Ovary (tissue), 9 donors: Measurements from ENCODE around the gene NAA10. TPM values are rescaled to one million over a fixed set of nuclear protein-coding genes. Genes with fewer than 3 reads are reported as not detected.

ENCODE experiments used
- DNase-seq, 5 donors: peaks; one replicate each; pipeline ENCODE4 v3.0.0-alpha.2; 2019 to 2020
- H3K27ac ChIP-seq, 2 donors: fragments of 200-600 bp; one replicate each; pipeline versions ENCODE4 v1.5.1 to v1.8.0; 2019 to 2022
- H3K27me3 ChIP-seq: fragments of 200-600 bp; one replicate; pipeline ENCODE4 v1.8.0; 2022
- H3K36me3 ChIP-seq: fragments of 200-600 bp; sonication (generic); one replicate; pipeline ENCODE4 v1.5.1; 2019
- H3K4me1 ChIP-seq: one replicate; pipeline ENCODE4 v1.8.1; 2013; ENCODE audit warnings: mild to moderate bottlenecking, moderate library complexity; ENCODE audit not compliant: insufficient read depth
- H3K4me3 ChIP-seq: fragments of 200-600 bp; sonication (generic); one replicate; pipeline ENCODE4 v1.5.1; 2017
- H3K9me3 ChIP-seq, 2 donors: fragments of 200-600 bp in 1 of 2; sonication (generic) in 1 of 2; one replicate each; pipeline versions ENCODE4 v1.5.1 to v1.8.1; 2013 to 2019; ENCODE audit warnings: mild to moderate bottlenecking in 1 of 2, moderate library complexity in 1 of 2
- EP300 ChIP-seq: sonication (generic); formaldehyde crosslinking; IDR thresholded peaks from one replicate; pipeline ENCODE4 v1.6.1; 2017; ENCODE audit warnings: antibody characterized with exemption
- POLR2A ChIP-seq: fragments of 450-650 bp; IDR thresholded peaks from one replicate; pipeline ENCODE4 v1.6.1; 2017; ENCODE audit warnings: antibody characterized with exemption, mild to moderate bottlenecking, moderate library complexity
- WGBS, 3 donors: extraction: QIAGEN DNeasy Blood & Tissue Kit in 1 of 3; methylation state at CpG; one replicate each; pipeline versions ENCODE4 v1.1.5 to v1.1.7; 2013 to 2017; 5-methylcytosine and 5-hydroxymethylcytosine counted together
- intact Hi-C, 4 donors: fragments of 100-400 bp; cut with DNase I; formaldehyde crosslinking; loops; one replicate each; pipeline versions ENCODE4 v1.11.0 to v1.15.1; 2022 to 2023
- polyA plus RNA-seq, 2 donors: library from polyadenylated mRNA; stranded (reverse); fragments of 200-250 nt in 1 of 2; fragments of 350-450 nt in 1 of 2; fragmentation: Illumina TruSeq in 1 of 2; extraction: RNeasy Lipid Tissue Mini Kit (QIAGEN cat#74804) in 1 of 2; gene quantifications; one replicate each; pipeline ENCODE4 v1.2.3, GENCODE V29; 2013 to 2014
- total RNA-seq, 7 donors: library from RNA; depleted of rRNA in 2 of 7; stranded (reverse); fragments of >200 nt in 2 of 7; fragmentation: NEBNext Ultra II Directional in 3 of 7; extraction: Animal tissue kit (Norgen Biotek cat#: 25700) in 3 of 7; gene quantifications; one replicate each; pipeline versions ENCODE4 v1.1.0 to v1.2.4, GENCODE V29; 2016 to 2023
- TF ChIP-seq, protein P1 (sequence below), 3 donors: fragments of 450-650 bp in 2 of 3; fragments of 200-600 bp in 1 of 3; IDR thresholded peaks; one replicate each; pipeline versions ENCODE4 v1.5.1 to v1.8.0; 2016 to 2022; ENCODE audit warnings: antibody characterized with exemption in 3 of 3, mild to moderate bottlenecking in 1 of 3
- donor health status: DM: no; HTN: no; CAD: no; lungs with moderate emphysema.
- donor health status: DM: no; HTN: no; CAD: no.
- donor health status: Bipolar disorder and iron deficiency.
- donor health status: DM: yes; HTN: yes; CAD: no.
- donor health status: DM: no; HTN: no; CAD: no.
- donor health status: DM: yes; HTN: yes; CAD: no.

The NAA10 gene
- total and polyA plus RNA-seq, 9 donors: 36.7 to 95.5 (median 64.9) TPM

DNA sequence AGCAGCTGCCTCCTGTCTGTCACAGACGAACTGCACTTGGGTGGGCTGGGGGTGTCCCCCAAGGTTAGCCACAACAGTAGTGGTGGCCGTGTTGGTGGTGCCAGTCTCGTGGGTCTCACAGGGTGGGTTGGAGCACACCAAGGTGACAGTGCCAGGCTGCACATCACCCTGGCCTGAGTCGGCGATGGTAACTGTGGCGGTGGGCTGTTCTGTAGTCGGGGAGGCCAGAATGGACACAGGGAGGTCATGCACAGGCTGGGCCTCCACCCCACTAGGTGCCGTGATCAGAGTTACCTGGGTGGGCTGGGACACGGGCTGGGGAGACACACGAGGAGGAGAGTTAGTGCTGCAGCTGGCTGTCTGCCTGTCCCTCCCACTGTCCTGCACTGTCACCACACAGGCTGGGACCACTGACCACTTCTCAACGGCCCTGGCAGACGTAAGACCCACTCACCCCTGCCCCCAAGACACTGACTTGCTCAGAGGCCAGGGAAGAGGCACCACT lies 20.4 kb upstream of the NAA10 start:
- intact Hi-C loops: loop anchor here in 2 of 4 donors (5.0 to 10.0 kb wide), 2 partner anchors 188 to 410 kb away; no protein-coding TSS in a partner anchor
- H3K4me3 ChIP-seq: no peak overlapping the region
- no peak for DNase-seq
- H3K27me3 ChIP-seq: no peaks in the 10 kb centered on the region
- no peak for TF ChIP-seq POLR2A
- no peak for TF ChIP-seq EP300
- TF ChIP-seq, protein P1, sequence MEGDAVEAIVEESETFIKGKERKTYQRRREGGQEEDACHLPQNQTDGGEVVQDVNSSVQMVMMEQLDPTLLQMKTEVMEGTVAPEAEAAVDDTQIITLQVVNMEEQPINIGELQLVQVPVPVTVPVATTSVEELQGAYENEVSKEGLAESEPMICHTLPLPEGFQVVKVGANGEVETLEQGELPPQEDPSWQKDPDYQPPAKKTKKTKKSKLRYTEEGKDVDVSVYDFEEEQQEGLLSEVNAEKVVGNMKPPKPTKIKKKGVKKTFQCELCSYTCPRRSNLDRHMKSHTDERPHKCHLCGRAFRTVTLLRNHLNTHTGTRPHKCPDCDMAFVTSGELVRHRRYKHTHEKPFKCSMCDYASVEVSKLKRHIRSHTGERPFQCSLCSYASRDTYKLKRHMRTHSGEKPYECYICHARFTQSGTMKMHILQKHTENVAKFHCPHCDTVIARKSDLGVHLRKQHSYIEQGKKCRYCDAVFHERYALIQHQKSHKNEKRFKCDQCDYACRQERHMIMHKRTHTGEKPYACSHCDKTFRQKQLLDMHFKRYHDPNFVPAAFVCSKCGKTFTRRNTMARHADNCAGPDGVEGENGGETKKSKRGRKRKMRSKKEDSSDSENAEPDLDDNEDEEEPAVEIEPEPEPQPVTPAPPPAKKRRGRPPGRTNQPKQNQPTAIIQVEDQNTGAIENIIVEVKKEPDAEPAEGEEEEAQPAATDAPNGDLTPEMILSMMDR (IDR thresholded peaks at IDR 0.05): no peak
- H3K4me1 ChIP-seq: no peaks in the 10 kb centered on the region
- H3K9me3 ChIP-seq: no peaks in the 10 kb centered on the region
- no peak overlapping the region for H3K27ac ChIP-seq
- 72 to 79% (median 79%) methylated on average over 11 to 12 of the region's 12 CpGs for WGBS, 3 donors
- no peaks in the 10 kb centered on the region for H3K36me3 ChIP-seq

DNA sequence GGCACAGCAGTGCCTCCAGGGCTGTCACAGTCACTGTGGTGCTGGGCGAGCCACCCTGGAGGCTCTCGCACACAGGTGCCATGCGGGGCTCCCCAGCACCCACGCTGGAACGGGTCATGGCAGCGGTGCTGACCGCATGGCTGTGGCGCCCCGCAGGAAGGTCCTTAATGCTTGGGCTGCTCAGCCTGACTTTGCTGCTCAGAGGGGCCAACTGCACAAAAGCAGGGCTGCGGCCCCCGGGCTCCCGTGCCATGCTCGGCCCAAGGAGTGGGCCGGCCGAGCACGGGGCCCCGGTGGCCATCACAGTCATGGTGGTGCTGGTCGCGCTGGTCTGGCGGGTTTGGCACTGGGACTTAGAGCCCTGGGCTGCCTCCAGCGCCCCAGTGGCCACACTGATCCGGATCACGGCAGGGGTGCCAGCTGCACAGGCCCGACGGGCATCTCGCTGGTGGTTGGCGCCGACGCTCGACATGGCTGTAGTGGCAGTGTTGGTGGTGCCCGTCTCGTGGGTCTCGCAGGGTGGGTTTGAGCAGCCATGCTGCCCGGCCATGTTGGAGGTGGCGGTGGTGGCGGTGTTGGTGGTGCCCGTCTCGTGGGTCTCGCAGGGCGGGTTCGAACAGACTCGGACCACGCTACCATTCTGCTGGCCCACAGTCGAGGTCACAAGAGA lies 19.9 kb upstream of the NAA10 start:
- Histone ChIP-seq H3K27ac (no peak overlapping the region), H3K36me3 (no peaks in the 10 kb centered on the region), H3K4me1 (no peaks in the 10 kb centered on the region), H3K9me3 (no peaks in the 10 kb centered on the region), H3K4me3 (no peak overlapping the region), H3K27me3 (no peaks in the 10 kb centered on the region)
- WGBS, 3 donors: 91 to 95% (median 92%) methylated on average over 34 to 44 of the region's 44 CpGs
- TF ChIP-seq POLR2A (no peak), EP300 (no peak)
- TF ChIP-seq, protein P1 (IDR thresholded peaks at IDR 0.05): no peak
- no peak for DNase-seq
- intact Hi-C loops: loop anchor here (5.0 to 10.0 kb wide), 3 partner anchors 187 to 410 kb away; partner anchors contain the start of gene PLXNB3 (in 1 of the 4)

DNA sequence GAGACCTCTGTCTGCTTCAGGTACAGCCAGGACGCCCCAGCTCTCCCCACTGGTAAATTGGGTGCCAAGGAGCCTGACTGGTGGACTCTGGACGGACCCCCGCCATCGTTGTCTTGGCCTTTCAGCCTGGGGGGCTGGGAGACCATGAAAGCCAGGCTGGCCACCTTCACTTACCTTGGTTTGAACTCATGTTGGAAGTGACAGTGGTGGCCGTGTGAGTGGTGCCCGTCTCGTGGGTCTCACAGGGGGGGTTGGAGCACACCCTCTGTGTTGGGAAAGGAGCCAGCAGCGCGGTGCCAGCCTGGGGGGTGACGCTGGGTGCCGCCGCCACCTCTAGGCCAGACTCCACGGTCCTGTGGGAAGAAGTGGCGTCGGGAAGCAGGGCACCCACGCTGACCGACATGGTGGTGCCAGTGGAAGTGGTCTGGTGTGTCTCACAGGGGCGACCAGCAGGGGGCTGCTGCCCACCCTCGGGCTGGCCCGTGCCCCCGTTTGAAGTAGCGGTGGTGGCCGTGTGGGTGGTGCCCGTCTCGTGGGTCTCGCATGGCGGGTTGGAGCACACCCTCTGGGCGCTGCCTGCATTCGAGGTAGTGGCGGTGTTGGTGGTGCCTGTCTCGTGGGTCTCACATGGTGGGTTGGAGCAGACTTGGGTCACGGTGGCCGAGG lies 19.2 kb upstream of the NAA10 start:
- DNase-seq: no peak
- H3K27me3 ChIP-seq: no peaks in the 10 kb centered on the region
- H3K4me1 ChIP-seq: no peaks in the 10 kb centered on the region
- TF ChIP-seq, protein P1 (IDR thresholded peaks at IDR 0.05): no peak
- no peak for TF ChIP-seq EP300
- no peak for TF ChIP-seq POLR2A
- H3K36me3 ChIP-seq: no peaks in the 10 kb centered on the region
- 82 to 86% (median 83%) methylated on average over 33 of the region's 33 CpGs for WGBS, 3 donors
- no peak overlapping the region for H3K4me3 ChIP-seq
- no peaks in the 10 kb centered on the region for H3K9me3 ChIP-seq
- intact Hi-C loops: loop anchor here in 3 of 4 donors (2.0 to 10.0 kb wide), 4 partner anchors 187 to 409 kb away; partner anchors contain the start of gene PLXNB3 (in 2 of the 3)
- no peak overlapping the region for H3K27ac ChIP-seq

DNA sequence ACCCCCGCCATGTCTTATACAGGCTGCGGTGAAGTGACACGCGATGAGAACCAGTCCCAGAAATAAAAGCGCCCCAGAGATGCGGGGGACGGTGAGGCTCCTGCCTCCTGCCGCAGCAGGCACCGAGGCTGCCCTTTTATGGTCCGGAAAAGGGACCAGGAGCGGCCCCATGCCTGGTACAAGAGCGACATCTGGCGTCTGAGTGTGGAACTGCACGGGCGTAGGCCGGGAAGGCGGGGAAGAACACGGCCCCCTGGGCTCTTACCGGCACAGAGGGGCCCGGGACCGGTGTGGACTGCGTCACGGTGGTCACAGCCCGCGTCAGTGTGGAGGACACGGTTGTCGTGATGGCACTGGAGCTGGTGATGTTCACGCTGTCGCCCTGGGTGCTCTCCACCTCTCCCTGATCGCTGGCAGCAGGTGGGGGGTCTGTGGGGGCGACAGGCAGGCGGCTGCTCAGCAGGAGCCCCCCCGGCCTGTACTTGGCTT lies 18.5 kb upstream of the NAA10 start:
- no peak overlapping the region for H3K27ac ChIP-seq
- no peaks in the 10 kb centered on the region for H3K9me3 ChIP-seq
- TF ChIP-seq EP300: no peak
- no peak for TF ChIP-seq POLR2A
- TF ChIP-seq, protein P1 (IDR thresholded peaks at IDR 0.05): peak; percentile 92 to 95 (median 94)
- 27 to 46% (median 44%) methylated on average over 30 to 33 of the region's 33 CpGs for WGBS, 3 donors
- H3K27me3 ChIP-seq: no peaks in the 10 kb centered on the region
- peaks cover 2% of the 10 kb centered on the region for H3K4me1 ChIP-seq
- H3K4me3 ChIP-seq: no peak overlapping the region
- intact Hi-C loops: loop anchor here in 3 of 4 donors (2.0 to 10.0 kb wide), 4 partner anchors 186 to 409 kb away; partner anchors contain the start of gene PLXNB3 (in 2 of the 3)
- no peaks in the 10 kb centered on the region for H3K36me3 ChIP-seq
- peak; percentile 60 to 87 (median 80) for DNase-seq
